GM21423 (cell line): ENCODE results near the gene EPB41L2.
"Not testable (repeated sequence)": the region's sequence is repeated elsewhere in the genome, so short reads cannot be mapped to it uniquely, and the experiment has no call there.

Experiments
- ATAC-seq: cut with Tn5 transposase; IDR thresholded peaks from one replicate; pipeline ENCODE4 v1.9.1; 2021; ENCODE audit warnings: mild to moderate bottlenecking, moderate library complexity; ENCODE audit not compliant: unreplicated experiment

The EPB41L2 gene

DNA sequence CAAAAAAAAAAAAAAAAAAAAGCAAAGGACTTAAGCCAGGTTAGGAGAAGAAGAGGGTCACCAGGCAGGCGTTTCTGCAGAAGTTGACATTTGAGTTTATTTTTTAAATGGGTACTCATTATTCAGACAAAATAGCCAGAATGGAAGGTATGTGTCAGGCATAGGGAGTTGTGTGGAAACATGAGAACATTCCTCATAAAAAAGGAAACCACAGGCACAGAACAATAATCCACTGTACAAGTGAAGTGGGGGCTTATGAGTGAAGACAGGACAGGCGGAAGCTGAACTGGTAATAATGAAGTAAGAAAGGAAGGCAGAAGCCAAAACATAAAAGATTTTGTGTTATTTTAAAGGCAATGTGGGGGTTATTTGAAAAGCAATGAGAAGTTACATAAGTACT, 104.6 kb downstream of the EPB41L2 start:
- ATAC-seq: no peak

DNA sequence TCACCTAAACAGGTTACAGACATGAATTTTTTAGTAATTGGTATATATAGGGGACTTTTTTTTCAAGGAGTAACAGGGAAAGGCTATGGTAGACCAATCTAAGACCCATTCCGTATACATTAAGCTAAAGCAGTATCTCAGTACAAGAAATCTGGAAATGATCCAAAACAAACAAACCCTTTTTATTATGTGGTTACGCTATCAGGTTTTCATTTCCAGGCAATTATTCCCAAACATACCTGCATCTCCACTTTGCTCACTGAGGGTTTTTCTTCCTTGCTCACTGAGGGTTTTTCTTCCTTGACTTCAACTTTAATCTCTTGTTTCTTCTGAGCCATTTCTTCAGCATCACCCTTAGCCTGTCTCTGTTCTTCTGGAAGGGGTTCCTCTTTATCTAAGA, 107.3 kb downstream of the EPB41L2 start:
- no peak for ATAC-seq

GRCh38 chr6:130949553-130949952, 113.5 kb downstream of the EPB41L2 start:
- no peak for ATAC-seq

DNA sequence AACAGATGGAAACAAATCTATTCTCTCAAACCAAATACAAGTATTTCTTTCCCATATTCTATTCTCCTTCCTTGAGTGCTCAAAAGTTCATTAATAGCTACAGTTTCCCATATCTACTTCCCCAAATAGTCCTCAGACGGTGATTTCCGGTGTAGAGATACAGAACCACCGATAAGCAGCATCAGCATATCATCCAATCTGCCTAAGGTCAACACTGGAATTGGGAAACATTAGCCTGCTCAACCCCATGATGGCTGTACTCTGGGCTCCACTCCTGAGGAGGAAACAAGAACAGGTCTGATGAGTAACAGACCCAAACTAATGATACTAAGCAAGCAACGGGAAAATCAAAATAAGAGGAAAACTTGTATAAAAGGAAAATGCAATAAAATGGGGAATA, 115.6 kb downstream of the EPB41L2 start:
- no peak for ATAC-seq

- ATAC-seq: no peak
Measured at GRCh38 chr6:130946076-130946475, 117.0 kb downstream of the EPB41L2 start.

DNA sequence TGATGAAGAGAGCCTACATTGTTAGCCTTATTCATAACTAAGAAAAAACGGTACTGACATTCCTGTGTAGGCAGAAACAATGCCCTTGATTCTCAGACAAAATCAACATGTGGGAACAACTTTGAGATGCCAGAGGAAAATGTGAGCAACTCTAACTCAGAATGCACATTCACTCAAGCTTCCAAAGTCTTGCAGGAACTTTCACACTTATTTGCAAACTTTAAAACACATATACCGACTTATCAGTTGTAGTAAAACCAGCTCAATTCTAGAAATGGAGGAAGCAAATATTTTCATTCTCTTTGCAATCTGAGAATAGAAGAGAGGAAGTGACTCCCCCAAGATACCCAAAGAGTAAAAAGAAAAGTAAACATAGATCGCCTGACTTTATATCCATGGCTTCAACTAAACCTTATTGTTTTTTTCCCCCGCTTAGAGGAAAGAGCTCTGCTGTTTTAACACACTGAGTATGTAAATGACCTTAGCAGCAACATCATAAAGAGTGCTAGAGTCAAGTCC, 117.6 kb downstream of the EPB41L2 start:
- ATAC-seq: no peak

- no peak for ATAC-seq
Measured at GRCh38 chr6:130944486-130944885, 118.6 kb downstream of the EPB41L2 start.

DNA sequence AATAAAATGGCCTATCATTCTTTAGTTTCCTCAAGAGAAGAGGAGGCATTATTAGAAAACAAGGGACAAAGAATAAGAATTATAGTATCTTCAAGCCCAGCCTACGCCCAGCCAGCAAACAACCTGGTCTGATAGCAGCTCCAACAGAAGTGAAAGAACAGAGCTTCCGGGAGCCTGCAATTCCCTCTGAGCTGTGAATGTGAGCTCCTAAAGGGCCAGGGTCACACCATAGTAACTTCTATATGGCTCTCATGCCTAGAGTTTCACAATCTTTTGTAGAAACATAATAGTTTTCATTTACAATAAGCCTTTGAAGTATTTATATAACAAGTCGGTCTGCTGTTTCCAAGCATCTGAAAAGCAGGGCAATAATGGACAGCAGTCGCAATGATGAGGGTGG, 119.3 kb downstream of the EPB41L2 start:
- ATAC-seq: no peak

DNA sequence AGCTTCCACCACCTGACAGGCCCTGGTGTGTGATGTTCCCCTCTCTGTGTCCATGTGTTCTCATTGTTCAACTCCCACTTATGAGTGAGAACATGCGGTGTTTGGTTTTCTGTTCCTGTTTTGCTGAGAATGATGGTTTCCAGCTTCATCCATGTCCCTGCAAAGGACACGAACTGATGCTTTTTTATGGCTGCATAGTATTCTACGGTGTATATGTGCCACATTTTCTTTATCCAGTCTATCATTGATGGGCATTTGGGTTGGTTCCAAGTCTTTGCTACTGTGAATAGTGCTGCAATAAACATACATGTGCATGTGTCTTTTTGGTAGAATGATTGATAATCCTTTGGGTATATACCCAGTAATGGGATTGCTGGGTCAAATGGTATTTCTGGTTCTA, 120.3 kb downstream of the EPB41L2 start:
- ATAC-seq: not testable (repeated sequence)

DNA sequence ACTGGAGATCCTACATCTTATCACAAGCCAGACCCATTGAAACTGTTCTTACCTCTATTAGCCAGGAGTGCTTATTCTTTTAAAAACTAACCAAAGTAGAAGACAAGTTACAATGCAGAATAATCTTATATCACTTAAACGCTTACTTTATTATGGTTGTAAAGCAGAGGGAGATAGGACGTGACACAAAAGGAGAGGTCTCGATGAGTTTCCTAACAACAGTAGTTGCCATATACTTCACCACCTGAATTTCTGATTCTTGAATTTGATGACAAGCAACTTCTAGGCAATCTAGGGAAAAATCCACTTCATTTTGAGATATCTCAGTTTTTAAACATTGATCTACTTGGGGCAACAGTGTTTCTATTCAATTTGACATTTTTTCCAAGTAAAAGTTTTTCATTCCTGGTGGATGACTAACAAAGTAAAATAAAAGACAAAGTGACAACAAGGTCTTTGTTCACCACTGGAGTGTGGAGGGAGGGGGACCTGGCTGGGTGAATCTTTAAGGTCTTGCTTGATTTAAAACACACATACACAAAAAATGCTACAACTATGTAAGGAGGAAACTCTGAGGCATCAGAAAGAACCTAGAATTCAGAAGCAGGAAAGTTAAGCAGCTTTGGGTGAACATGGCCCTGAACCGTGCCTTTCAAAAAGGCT, 125.0 kb downstream of the EPB41L2 start:
- ATAC-seq: no peak

- no peak for ATAC-seq
Measured at GRCh38 chr6:130936933-130937332, 126.1 kb downstream of the EPB41L2 start.

DNA sequence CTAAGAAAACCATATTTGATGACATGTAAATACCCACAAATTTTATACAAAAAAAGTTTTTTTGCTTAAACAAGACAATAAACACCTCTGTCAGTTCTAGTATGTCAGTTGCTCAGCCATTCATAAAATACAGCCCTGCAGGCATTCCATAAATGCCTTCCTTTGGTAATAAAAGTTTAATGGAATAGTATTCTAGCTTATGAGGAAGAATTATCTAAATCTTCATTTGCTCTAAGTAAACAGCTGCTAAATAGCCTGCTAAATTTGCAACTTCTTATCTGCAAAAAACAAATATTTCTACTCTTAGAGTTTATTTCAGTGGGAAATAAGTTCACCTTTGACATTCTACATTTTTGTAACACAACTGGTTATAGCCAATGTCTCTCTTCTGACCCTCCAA, 127.1 kb downstream of the EPB41L2 start:
- ATAC-seq: no peak

GRCh38 chr6:130934848-130935585, 128.0 kb downstream of the EPB41L2 start:
- no peak for ATAC-seq

DNA sequence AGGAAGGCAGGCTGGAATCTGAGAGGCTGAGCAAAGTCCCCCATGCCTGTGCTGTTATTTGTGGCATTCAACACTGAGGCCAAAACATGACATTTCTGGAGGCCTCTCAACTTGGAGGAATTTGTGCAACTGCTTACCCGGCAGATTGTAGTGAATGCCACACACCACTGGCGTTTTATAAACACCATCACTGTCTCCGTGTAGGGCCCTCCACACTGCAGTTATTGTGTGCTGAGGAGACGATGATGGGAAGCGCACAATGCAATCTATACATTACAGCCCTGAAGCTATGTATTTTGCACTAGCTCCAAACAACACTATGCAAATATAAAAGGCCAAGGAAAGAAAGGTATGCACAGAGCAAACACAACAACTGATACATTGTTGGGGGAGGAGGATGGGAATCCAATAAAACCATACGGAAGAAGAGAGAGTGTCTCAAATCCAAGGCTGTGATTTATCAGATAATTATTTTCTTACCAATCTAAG, 129.3 kb downstream of the EPB41L2 start:
- no peak for ATAC-seq

DNA sequence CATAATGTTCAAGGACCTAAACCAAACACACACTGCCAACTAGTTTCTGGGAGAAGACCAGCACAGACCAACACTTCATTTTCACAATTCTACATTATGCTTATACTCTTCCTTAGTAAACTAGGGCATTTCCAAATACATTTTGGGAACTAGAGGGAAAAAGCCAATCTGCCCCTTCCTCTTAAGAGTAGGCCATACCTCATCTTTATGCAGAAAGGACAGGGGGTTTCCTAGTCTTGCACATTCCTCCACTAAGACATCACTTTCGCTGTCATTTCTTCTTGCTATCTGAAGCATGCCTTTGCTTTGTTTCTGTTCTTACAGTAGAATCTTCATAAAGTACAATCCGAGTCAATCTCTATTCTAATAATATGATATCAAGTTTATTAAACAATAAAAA, 130.1 kb downstream of the EPB41L2 start:
- no peak for ATAC-seq

DNA sequence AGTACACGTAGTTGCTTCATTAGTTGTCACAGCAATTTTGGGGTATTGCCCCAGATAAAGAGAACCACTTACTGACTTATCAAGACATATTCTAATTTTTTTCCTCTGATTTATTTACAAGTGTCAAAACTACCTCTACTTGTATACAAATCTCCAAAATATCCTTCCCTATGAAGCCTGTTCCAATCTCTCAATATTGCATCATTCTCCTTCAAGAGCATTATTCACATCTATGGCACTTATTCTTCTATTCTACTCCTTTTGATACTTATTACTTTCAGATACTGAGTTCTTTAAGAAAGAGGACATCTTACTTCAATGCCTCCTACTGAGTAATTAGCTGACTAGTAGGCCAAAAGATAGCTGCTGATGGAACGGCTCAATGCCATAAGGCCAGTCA, 130.6 kb downstream of the EPB41L2 start:
- ATAC-seq: no peak

DNA sequence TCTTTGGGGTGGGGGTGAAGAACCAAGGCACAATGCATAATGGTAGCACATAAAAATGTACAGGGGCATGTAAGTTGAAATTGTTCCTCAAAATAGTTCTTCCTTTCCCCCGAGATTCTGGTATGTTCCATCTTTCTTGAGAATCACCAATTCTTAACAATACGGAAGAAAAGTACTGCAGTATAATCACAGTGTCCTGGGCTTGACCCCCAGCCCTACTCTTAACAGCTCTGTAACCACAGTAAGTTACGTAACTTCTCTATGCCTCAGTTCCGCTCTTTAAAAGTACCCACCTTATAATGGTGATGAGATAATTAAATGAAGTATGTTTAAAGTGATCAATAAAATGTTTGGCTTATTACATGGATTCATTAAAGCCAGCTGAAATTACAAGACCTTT, 131.4 kb downstream of the EPB41L2 start:
- no peak for ATAC-seq

GRCh38 chr6:130929036-130929678, 133.9 kb downstream of the EPB41L2 start:
- no peak for ATAC-seq

GRCh38 chr6:130928158-130928912, 134.7 kb downstream of the EPB41L2 start:
- no peak for ATAC-seq

DNA sequence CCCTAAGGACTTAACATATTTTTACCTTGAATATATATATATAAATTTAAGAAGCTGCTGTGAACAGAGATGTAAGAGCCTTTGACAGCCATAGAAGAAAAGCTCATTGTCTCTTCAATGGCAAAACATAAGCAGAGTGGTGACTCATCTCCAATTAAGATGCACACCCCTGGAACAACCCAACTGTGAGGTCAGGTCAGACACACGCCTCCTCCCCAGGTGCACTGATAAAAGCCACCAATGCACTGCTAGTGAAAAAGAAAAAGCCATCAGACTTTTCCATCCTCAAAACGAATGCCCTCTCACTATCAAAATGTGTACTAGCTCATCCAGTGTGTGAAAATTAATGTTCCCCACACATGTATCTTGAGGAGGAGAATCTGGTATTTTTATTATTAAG, 135.7 kb downstream of the EPB41L2 start:
- ATAC-seq: no peak

- ATAC-seq: no peak
Measured at GRCh38 chr6:130923350-130923749, 139.7 kb downstream of the EPB41L2 start.
